Smooth muscle cell of the brain vasculature (primary cell): ENCODE data around the gene TGM2.

ENCODE experiments used
- DNase-seq: peaks from one replicate; pipeline ENCODE4 v3.0.0-alpha.2; 2012; ENCODE audit warnings: low read depth, low spot score

The TGM2 gene

DNA sequence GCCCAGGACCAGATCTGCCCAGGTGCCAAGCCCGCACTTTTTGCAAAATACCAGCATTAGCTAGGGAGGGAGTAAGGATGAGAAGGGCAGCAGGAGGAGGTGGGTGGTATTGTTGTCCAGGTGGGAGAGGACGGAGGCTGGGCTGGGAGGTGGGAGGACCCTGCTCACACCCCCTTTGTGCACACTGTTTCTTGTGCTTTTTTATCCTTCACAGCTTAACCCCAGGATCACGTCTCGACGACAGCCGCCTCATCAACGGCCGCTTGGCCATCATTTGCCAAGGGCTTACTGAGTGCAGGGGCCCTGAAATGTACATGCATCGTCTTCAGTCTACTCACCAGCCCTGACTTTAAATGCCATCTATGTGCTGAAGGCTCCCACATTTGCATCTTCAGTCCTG lies 12.1 kb upstream of the TGM2 start:
- DNase-seq = no peak

DNA sequence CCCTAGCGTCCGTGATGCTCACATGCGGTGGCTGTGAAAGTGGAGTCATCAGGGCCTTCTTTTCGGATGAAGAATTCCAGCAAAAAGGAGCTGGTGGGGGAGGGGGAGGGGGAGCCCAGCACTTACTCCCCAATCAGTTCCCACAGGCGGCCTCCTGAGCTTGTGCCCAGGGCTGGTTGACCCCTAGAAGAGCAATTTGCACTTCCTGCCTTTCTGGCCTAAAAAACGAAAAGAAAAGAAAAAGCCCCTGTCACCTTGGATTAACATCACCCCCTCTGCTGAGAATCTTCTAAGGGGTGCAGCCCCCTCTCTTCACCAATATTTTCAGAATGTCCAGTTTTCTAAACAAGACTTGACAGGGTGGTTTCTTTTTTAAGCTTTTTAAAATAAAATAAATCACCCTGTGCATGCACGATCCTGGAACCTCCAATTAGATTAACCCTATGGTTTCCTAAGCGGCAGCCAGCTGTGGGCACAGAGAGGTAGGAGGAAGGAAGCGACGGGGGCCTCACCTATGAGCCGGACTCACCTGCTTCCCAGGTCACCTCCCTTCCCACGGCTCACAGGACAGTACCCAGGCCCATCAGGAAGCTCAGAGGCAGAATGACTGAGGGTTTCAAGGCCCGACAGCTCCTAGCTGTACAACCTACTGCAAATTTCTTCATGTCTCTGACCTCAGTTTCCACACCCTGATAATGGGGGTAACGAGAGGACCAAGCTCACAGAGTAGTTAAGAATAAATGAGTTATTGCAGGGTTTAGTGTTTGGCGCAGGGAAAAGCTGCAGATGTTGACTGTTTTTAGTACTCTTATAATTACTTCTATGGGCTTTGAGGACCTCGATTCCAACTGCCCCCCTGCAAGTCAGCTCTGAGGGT lies 10.5 kb upstream of the TGM2 start:
- DNase-seq = no peak

DNA sequence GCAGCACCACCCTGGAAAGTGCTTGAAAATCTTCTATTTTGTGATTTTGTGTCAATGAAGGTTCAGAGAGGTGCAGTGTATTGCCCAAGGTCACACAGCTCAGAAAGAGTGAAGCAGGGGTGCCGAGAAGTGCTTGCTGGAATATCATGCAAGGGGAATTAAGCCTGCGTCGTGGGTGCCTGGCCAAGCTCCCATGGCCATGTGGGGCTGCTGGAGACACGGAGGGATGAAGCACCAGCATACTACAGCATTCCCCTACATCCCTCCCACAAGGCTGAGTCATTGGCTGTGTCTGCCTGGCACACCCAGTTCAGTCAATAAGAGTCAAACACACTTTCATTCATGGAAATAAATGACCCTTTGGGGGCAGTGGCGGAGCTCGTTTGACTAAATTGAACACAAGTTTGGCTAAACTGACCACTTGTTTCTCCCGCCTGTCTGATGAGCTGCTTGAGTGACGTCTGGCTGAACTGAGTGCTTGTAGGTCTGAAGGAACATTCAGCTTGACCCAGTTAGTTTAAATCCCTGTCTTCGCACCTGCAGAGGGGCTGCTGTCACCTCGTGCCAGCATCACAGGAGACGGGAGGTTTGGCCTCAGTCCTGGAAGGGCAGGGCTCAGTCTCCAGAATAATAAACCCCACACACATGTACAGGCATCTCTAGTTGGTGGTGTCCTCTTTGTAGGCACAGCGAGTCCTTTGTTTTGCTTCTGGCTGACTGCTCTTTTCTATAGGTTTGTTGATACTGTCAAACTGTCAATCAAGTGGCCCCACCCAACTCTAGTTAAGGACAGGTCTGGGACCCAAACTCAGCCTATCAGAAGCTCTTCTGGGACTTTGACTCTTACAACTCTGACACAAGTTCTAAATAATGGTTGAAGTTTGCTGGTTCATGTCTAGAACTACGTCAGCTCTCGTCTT lies 8.4 kb upstream of the TGM2 start:
- DNase-seq = no peak

DNA sequence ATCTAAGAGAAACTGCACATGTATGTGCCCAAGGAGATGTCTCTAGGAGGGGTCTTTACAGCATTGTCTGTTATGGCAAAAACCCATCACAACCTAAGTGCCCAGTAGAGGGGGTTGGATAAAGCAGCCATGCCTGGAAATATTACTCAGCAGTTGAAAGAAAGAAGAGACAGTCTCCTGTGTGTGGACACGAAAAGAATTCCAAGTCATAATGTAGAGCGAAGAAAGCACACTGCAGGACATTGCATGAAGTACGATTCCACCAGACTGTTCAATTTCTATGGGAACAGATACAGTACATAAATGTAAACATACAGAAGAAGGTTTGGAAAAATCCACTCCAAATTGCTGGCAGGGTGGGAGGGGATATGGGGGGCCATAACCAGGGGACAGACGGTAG lies 7.3 kb upstream of the TGM2 start:
- DNase-seq = no peak

DNA sequence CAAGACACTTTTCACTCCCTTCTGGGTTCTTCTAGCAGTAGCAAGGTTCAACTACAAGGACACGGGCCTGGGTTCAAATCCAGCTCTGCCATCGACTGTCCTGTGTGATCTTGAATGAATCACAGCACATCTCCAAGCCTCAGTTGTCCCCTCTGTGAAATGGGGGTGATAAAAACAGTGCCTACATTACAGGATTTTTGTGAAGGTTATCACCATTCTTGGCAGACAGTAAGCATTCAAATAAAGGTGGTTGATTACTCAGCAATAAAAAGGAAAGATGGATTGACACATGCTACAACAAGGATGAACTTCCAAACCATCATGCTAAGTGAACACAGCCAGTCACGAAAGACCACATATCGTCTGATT lies 6.6 kb upstream of the TGM2 start:
- DNase-seq = no peak

DNA sequence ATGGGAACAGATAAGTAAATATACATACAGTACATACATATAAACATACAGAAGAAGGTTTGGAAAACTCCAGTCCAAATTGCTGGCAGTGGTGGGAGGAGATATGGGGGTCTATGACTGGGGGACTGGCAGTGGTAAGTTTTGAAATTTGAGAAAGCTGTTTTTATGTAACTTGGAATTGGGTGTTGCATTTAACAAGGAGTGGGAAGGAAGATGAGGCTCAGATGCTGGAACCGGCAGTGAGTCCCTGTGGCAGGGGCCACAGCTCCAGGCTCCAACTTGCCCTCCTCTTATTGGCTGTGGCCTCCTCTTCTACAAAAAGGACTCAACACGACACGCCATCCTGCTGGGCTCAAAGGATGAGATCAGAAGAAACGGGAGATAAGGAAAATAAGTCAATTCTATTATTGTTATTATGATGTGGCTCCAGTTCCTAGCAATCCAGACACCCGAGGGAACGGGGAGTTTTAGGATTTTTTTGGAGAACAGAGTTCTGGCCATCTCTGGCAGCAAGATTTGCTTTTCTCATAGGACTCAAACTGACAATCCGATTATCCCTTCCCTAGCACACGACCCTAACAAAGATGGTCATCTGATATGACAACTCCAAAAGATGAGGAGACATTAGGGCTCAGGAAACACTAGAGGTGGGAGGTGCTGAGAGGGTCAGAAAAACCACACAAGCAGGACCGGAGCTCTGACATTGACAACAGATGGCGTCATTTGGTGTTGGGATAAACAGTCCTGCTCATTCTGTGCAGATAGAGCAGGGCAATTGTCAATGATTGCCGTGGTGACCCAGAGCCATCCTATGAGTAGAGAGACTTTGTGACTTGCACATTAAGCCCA lies 6.0 kb upstream of the TGM2 start:
- no peak for DNase-seq

DNA sequence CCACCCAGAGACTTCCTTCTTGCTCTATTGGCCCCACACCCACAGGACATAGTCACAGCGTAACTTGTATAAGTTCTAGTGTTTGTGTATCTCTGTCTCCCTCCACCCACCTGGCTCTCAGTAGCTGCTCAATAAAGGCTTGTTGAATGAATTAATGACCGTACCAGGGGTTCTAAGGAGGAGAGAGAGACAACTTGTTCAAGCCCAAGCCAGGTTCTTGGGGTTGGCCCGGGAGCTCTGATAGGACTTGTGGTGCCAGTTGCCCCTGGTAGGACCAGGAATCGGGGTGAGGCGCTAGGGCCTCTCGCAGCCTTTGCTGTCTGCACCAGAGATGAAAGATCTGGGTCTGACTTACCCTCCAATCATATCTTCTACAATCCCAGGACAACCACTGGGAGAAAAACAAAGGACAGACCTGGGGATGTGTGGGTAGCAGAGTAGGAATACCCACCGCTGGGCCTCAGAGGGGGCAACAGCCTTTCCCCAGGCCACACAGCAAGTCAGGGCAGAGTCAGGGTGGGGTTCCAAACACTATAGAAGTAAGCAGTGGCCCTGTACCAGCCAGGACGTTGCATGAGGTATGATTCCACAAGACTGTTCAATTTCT lies 5.3 kb upstream of the TGM2 start:
- DNase-seq = no peak

DNA sequence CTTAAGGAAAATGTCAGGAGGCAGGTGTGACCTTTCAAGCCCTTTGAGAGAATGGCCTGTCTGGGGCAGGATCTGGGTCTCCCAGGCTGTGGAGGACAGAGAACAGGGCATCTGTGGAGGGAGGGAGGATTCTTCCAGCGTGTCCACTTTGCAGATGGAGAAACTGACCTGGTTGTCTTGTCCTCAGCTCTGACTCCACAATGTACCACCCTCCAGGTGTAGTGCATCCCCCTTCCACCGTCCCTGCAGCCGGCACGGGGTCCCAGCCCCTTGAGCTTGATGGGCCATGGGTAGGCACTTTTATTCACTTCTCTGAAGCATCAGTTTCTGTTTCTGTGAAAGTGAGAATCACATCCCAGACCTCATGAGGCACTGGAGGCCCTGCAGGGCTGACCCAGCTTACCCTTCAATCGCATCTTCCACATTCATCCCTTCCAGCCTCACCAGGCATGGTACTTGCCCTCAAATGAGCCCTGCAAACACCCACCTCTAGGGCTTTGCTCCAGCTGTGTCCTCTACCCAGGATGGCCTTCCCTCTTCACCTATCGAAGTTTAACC lies 4.6 kb upstream of the TGM2 start:
- no peak for DNase-seq

DNA sequence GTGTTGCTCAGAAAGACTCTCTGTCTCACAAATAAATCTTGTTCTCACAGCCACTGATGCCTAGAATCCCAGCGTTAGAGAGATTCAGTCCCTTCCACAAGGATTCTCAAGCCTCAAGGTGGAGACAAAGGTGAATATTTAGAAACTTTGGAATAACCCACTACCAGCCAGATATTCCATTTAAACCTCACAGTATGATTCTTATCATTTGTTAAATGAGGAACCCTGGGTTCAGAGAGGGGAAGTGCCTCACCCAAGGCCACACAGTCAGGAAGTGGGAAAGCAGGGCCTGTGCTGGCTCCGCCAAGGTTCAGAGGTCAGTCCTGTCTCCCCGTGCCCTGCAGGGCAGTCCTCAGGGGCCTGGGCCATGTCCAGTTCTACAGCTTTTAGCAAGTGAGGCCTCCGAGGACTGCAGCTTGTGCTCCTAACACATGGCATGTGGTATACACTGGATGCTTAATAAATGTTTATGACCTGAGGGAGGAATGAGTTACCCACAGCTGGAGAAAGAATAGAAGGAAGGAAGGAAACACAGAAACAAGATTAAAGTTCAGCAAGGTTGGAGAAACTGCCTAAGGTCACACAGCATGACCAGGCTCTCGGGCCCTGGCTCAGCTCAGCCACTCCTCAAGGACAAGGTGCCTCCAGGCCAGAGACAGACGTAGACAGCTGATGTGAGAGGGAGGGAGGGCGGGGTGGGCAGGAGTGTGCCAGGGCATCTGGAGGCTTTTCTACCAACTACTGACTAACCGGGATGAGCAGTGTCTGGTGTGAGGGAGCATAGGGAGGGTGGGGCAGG lies 3.9 kb upstream of the TGM2 start:
- DNase-seq = no peak

DNA sequence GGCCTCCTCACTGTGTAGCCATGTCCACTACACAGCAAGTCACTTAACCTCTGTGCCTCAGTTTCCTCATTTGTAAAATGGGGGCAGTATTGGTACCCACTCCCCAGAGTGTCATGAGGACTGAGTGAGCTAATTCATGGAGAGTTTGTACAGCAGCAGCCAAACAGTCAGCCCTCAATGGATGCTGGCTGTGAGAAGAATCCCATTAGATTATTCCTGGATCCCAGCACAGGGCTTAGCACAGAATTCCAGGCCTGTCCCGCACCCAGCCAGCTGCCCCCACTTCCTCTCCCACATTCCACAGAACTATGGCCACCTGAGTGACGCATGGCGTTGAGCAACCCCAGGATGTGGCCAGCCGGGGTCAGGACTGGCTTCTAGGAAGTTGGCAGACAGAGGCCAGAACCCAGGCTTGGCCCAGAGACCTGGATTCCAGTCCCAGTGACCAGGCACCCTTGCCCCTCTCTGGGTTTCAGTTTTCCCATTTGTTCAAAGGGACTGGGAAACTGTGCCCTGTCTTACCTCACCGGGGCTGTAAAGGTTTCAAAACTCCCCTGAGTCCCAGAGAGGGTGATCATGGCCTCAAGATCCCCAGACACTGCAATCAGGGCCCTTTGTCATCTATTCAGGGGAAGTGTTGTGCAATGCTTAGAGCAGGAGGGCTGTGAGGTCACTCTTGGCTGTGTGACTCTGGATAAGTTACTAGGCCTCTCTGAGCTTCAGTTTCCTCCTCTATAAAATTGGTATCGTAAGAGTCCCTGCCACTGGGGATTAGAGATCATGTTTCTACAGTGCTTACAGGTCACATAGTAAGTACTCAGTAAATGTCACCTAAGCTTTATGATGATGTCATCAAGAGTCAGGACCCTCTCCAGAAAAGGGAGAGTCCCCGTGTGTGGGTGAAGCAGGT lies 3.0 kb upstream of the TGM2 start:
- DNase-seq = no peak

DNA sequence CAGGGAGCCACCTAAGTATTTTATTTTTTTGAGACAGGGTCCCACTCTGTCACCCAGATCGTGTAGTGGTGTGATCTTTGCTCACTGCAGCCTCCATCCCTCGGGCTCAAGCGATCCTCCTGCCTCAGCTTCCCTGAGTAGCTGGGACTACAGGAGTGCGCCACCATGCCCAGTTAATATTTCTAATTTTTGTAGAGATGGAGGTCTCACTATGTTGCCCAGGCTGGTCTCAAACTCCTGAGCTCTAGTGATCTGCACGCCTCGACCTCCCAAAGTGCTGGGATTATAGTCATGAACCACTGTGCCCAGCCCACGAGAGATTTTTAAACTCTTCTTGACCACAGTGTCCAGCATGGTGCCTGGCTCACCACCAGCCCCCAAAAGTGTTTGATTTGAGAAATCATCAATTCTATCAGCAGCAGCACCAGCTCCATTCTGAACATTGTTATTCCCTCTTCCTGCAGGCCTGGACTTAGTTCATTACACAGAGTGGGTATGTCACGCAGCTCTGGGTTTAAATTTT lies 2.3 kb upstream of the TGM2 start:
- no peak for DNase-seq

DNA sequence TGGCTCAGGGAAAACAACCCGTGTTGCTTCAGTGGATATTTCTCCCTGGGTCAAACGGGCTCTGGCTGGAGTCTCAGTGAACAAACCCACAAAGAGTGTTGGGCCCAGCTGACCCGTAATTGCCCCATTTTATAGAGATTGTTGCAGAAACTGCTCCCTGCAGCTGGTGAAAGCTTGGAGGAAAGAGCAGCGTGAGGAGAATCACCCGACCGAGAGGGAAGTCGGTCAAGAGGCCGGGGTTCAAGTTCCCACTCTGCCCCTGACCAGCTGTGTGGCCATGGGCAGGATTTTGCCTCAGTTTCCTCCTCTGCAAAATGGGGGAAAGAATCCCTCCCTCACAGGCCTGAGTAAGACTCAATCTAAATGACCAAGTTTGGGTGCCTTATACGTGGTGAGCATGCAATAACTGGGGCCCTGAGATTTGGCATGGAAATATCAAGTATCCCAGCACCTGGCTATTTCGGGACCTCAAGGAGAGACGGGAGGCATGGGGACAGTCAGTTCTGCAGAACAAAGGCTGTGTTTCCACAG lies 1.7 kb upstream of the TGM2 start:
- DNase-seq = no peak

DNA sequence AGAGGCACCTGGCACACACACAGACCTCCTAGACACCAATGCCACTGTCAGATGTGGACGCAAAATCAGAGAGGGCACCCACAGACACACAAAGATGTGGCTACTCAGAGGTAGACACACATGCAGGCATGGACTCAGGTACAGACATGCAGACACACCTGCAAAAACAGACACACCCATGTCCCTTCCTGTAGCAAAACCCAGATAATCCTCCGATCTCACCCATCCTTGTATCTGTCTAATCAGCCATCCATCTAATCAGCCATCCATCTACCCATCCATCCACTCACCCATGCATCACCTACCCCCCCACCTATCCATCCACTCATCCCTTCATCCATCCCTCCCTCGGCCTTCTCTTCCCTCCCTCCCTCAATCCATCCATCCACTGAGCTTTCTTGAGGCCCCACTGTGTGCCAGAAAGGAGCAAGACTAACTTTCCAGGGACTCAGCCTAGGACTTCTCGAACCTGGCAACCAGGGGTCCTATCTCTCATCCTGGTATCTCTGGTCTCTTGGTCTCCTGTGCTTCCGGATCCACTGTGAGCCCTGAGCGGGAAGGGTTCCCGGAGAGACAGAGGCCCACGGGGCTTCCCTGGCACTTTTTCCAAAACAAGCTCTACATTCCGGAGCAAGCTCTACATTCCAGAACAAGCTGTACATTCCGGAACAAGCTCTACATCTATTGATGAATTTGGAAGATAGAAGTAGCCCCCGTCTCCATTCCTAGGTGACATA lies 1.1 kb upstream of the TGM2 start:
- no peak for DNase-seq

DNA sequence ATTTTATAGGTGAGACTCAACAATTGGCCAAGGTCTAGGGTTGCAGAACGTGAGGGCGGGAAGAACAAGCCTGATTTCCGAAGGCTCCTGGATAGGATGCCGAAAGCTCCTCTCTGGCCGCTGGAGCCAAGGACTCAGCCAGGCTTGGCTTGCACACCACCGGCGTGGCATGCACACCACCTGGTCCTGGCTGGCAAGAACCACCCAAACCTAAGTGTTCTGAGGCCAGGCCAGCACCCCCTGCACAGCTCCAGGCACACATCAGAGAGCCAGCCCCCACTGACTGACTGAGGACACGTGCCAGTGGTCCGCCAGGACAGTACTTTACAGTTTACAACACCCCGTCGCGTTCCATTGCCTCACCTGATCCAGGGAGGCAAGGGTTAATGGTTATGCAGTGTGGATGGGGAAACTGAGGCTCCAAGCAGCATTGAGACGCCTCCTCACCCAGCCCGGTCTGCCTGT lies 414 bp downstream of the TGM2 start:
- DNase-seq = no peak

DNA sequence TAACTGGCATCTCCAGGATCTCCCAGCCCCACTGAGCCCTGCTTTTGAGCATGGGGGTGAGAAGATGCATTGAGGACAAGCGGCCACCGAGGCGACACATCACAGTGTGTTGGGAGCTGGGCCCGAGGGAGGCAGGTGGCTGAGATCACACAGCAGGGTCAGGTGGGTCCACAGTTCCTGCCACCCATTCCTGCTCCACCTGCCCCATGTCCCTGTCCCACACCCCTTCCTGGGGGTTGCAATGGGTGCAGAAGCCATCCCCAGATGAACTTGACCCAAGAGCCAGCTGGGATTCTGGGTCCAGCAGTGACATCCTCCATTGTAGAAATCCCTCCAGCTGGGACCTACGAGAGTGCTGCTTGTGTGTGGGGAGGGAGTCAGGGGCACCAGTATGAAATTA lies 1.0 kb downstream of the TGM2 start:
- DNase-seq = no peak

DNA sequence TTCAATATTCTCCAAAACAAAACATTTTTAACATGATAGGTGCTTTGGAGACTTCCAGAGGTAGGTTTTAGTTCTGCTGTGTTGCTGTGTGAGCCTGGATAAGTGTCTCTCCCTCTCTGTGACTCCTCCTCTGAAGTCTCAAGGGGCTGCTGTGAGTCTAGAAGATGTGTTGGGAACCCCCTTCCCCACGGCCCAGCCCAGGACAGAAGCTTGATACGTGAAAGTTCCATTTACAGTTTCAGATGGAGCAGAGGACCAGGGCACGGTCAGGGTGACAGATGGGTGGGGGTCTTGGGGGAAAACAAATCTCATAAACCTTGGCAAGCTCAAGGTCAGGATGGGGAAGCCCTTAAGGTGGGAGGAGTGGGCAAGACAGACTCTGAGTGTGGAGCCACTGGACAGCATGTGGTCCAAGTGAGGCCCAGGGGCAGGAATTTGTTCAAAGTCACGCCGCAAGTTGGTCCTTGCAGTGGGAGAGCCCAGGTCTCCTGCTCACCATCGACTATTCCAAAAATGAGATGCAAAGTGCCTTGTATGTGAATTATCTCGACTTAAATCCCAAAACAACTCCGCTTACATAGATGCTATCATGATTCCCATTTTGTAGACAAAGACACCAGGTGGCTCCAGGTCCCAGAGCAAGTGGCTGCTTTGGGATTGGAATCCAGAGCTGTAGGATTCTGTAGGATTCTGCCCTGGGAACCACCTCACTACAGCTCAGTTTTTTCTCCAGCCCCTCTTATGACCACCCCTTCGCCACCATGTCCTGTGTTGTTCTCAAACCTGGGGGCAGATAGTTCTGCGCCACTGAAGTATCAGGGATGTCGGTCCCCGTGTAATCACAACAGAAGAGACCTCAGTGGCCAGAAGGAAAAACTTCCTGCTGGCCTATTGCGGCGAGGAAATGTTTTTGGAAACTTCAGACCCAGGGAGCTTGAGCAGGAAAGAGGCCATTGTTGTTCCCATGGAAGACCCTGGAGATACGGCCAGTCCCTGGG lies 1.9 kb downstream of the TGM2 start:
- no peak for DNase-seq

DNA sequence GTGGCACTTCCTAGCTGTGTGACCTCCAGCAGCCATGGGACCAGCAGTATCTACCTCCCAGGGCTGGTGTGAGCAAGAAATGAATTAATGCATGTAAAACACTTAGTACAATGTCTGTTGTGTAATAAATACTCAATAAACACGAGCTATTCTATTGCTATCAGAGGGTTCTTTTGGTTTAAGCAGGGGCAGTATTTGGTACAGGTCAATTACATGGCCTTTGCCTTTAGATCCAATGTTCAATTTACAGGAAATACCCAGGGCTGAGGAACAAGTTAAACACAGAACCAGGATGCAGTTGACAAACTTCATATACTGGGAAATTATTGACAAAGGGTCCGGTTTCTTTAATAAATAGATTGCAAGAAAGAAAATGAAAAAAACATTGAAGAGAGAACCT lies 2.9 kb downstream of the TGM2 start:
- no peak for DNase-seq
